K562 (cell line): ENCODE data around the gene KLHL22.

Experiments used
- KDM2B ChIP-seq: fragments of 250-450 bp; sonication (Bioruptor Pico); IDR thresholded peaks from 2 replicates; pipeline ENCODE4 v1.8.0; 2021; ENCODE audit warnings: mild to moderate bottlenecking, moderate library complexity
- SUPT5H ChIP-seq: fragments of 450-650 bp; IDR thresholded peaks from 2 replicates; pipeline ENCODE4 v1.6.1; 2016
- ZFP30 ChIP-seq: fragments of 250-450 bp; sonication (Bioruptor Pico); IDR thresholded peaks from 2 replicates; pipeline ENCODE4 v1.8.0; 2022; ENCODE audit warnings: moderate library complexity, mild to moderate bottlenecking, inconsistent platforms, borderline replicate concordance

DNA sequence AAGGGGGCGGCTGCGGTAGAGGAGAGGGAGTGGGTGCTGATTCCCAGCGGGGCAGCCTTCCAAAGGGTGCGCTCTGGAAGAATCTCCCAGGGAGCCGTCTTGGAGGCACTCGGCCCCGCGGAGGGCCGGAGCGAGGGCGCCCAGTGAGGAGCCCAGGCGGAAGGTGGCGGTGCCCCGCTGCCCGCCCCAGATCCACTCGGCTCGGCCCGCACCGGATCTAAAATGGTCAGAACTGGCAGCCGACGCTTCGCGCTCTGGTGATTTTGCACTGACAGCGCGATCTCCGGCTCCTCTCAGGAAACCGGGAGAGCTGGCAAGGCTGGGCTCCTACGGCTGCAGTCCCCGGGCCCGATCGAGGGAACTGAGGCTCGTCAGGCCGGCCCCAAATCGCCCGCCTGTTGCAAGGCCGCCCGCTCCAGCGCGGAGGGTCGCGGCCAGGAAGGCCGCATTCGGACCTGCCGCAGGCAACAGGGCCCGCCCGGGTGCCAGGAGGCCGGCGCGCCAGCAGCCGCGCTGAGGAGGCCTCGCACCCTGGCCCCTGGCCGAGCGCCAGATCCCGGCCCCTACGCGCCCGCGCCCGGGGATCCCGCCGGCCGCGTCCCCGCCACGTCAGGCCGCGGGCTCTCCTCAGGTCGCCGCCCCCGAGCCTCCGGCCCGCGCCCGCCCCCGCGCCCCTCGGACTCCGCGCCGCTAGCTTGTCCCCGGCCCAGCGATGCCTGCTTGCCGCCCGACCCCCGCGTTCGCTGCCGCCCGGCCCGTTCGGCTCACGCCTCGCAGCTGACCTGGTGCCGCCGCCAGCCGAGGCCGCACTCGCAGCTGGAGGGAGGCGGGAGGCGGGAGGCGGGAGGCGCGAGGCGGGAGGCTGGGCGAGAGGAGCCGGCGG is at the start of gene KLHL22:
- TF ChIP-seq ZFP30 (CRISPR knock-in tag) (no peak), KDM2B (CRISPR knock-in tag) (peak; percentile 97), SUPT5H (no peak)
